COLO668 (cell line): ENCODE results near the gene NCEH1.

Experiments used
- DNase-seq: peaks from one replicate; lab custom pipeline; 2025; ENCODE audit not compliant: unreplicated experiment; lab: John Stamatoyannopoulos, UW

The NCEH1 gene

GRCh38 chr3:172591125-172591605, 119.7 kb downstream of the NCEH1 start:
- DNase-seq = no peak

- DNase-seq = no peak
These were observed 124.4 kb downstream of the NCEH1 start for GRCh38 chr3:172586436-172586835.

- DNase-seq = no peak
These were observed 124.9 kb downstream of the NCEH1 start for GRCh38 chr3:172585954-172586353.

GRCh38 chr3:172582712-172583111, 128.2 kb downstream of the NCEH1 start:
- DNase-seq = no peak

- no peak for DNase-seq
These were observed 129.1 kb downstream of the NCEH1 start for GRCh38 chr3:172581757-172582166.

- no peak for DNase-seq
These were observed 130.0 kb downstream of the NCEH1 start for GRCh38 chr3:172580680-172581401.
